ENCODE measurements around the gene HUWE1. TPM values are rescaled to one million over a fixed set of nuclear protein-coding genes. Genes with fewer than 3 reads are reported as not detected.
"Not testable (repeated sequence)": the region's sequence is repeated elsewhere in the genome, so short reads cannot be mapped to it uniquely, and the experiment has no call there.

Gene HUWE1
- total RNA-seq, 1 donor from 2014 or later, result 193 TPM

- DNase-seq (ENCODE audit: low spot score), result not testable (repeated sequence)
Observed at GRCh38 chrX:53504035-53504434, 182.5 kb downstream of the HUWE1 start.

GRCh38 chrX:53494436-53494835 is 192.1 kb downstream of the HUWE1 start:
- no peak for DNase-seq (ENCODE audit: low spot score)

GRCh38 chrX:53486285-53486684 is 200.2 kb downstream of the HUWE1 start:
- DNase-seq (ENCODE audit: low spot score), result no peak

GRCh38 chrX:53483838-53484405 is 202.6 kb downstream of the HUWE1 start:
- DNase-seq (ENCODE audit: low spot score), result no peak

GRCh38 chrX:53483416-53483815 is 203.1 kb downstream of the HUWE1 start:
- no peak for DNase-seq (ENCODE audit: low spot score)

Measured in mucosa of gallbladder (tissue), 1 donor.